ENCODE measurements around the gene ILDR2. TPM values are rescaled to one million over a fixed set of nuclear protein-coding genes. Genes with fewer than 3 reads are reported as not detected.

Gene ILDR2
- total and polyA plus RNA-seq, 12 donors = 0.07 to 1.1 (median 0.20) TPM; not detected in 2

GRCh38 chr1:167013108-167013929 lies 38.0 kb upstream of the ILDR2 start:
- Histone ChIP-seq H3K4me3 (no peak overlapping the region), H3K36me3 (replicated peaks in 1 of 2) (no peaks in the 10 kb centered on the region), H3K27me3 (peaks cover 16% of the 10 kb centered on the region), H3K27ac (no peak overlapping the region), H3K4me1 (replicated peaks in 1 of 2) (no peaks in the 10 kb centered on the region), H3K9me3 (replicated peaks in 1 of 3) (no peaks in the 10 kb centered on the region)
- 56 to 71% (median 66%) methylated on average over 8 of the region's 8 CpGs for WGBS, 4 donors
- TF ChIP-seq POLR2A (IDR thresholded peaks at IDR 0.05) (no peak), CTCF (IDR thresholded peaks at IDR 0.05) (no peak)
- DNase-seq = no peak
- intact Hi-C loops (cut with DNase I) = no loop called here

GRCh38 chr1:167012570-167012969 lies 37.2 kb upstream of the ILDR2 start:
- Histone ChIP-seq H3K4me3 (no peak overlapping the region), H3K27ac (no peak overlapping the region), H3K4me1 (replicated peaks in 1 of 2) (no peaks in the 10 kb centered on the region), H3K27me3 (peaks cover 16% of the 10 kb centered on the region), H3K36me3 (replicated peaks in 1 of 2) (no peaks in the 10 kb centered on the region), H3K9me3 (replicated peaks in 1 of 3) (no peaks in the 10 kb centered on the region)
- intact Hi-C loops (cut with DNase I) = no loop called here
- DNase-seq = no peak
- no peak for TF ChIP-seq CTCF (IDR thresholded peaks at IDR 0.05)
- TF ChIP-seq POLR2A (IDR thresholded peaks at IDR 0.05) = no peak
- 54 to 70% (median 60%) methylated on average over 2 of the region's 2 CpGs for WGBS, 4 donors

- 73 to 91% (median 81%) methylated on average over 1 of the region's 1 CpG for WGBS, 4 donors
- H3K4me3 ChIP-seq = no peak overlapping the region
- H3K27me3 ChIP-seq = peaks cover 16% of the 10 kb centered on the region
- TF ChIP-seq CTCF (IDR thresholded peaks at IDR 0.05) = no peak
- TF ChIP-seq POLR2A (IDR thresholded peaks at IDR 0.05) = no peak
- no peak overlapping the region for H3K27ac ChIP-seq
- intact Hi-C loops (cut with DNase I) = no loop called here
- DNase-seq = no peak
- H3K9me3 ChIP-seq (replicated peaks in 1 of 3) = no peaks in the 10 kb centered on the region
- H3K4me1 ChIP-seq (replicated peaks in 1 of 2) = no peaks in the 10 kb centered on the region
- H3K36me3 ChIP-seq (replicated peaks in 1 of 2) = no peaks in the 10 kb centered on the region
Observed at GRCh38 chr1:167011560-167012191, 36.3 kb upstream of the ILDR2 start.

GRCh38 chr1:167003711-167004110 lies 28.4 kb upstream of the ILDR2 start:
- Histone ChIP-seq H3K27me3 (peaks cover 4% of the 10 kb centered on the region), H3K27ac (no peak overlapping the region), H3K9me3 (replicated peaks in 1 of 3) (no peaks in the 10 kb centered on the region), H3K4me3 (no peak overlapping the region), H3K4me1 (replicated peaks in 1 of 2) (no peaks in the 10 kb centered on the region), H3K36me3 (replicated peaks in 1 of 2) (no peaks in the 10 kb centered on the region)
- intact Hi-C loops (cut with DNase I) = no loop called here
- WGBS, 4 donors = 64 to 78% (median 72%) methylated on average over 2 of the region's 2 CpGs
- DNase-seq = no peak
- TF ChIP-seq CTCF (IDR thresholded peaks at IDR 0.05) = no peak
- no peak for TF ChIP-seq POLR2A (IDR thresholded peaks at IDR 0.05)

Measured in adrenal gland (tissue), 12 donors.